WERI-Rb-1 (cell line): Measurements from ENCODE around the gene LUC7L.

Experiments used
- DNase-seq: peaks from one replicate; pipeline ENCODE4 v3.0.0-alpha.2; 2020
- H3K27ac ChIP-seq: fragments of 250-450 bp; sonication (Bioruptor Pico); 2 replicates; pipeline ENCODE4 v1.5.1; 2020; ENCODE audit warnings: mild to moderate bottlenecking, moderate library complexity
- H3K27me3 ChIP-seq: fragments of 250-450 bp; sonication (Bioruptor Pico); 2 replicates; pipeline ENCODE4 v1.5.1; 2021; ENCODE audit warnings: mild to moderate bottlenecking, low read depth, moderate library complexity; ENCODE audit not compliant: insufficient read depth, severe bottlenecking
- H3K36me3 ChIP-seq: fragments of 250-450 bp; sonication (Bioruptor Pico); 2 replicates; pipeline ENCODE4 v1.5.1; 2020; ENCODE audit warnings: mild to moderate bottlenecking, moderate library complexity
- H3K4me3 ChIP-seq: 2 replicates; pipeline ENCODE4 v1.5.1; 2011; ENCODE audit warnings: low read depth, mild to moderate bottlenecking, control low read depth, low read length
- H3K9me3 ChIP-seq: fragments of 250-450 bp; sonication (Bioruptor Pico); 2 replicates; pipeline ENCODE4 v1.5.1; 2021; ENCODE audit warnings: mild to moderate bottlenecking, moderate library complexity; ENCODE audit not compliant: severe bottlenecking
- TF ChIP-seq, protein P1 (sequence below): IDR thresholded peaks from 2 replicates; pipeline ENCODE4 v1.5.1; 2011; ENCODE audit warnings: low read depth, mild to moderate bottlenecking, control low read depth, inconsistent platforms, low read length

Gene LUC7L, protein sequence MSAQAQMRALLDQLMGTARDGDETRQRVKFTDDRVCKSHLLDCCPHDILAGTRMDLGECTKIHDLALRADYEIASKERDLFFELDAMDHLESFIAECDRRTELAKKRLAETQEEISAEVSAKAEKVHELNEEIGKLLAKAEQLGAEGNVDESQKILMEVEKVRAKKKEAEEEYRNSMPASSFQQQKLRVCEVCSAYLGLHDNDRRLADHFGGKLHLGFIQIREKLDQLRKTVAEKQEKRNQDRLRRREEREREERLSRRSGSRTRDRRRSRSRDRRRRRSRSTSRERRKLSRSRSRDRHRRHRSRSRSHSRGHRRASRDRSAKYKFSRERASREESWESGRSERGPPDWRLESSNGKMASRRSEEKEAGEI

DNA sequence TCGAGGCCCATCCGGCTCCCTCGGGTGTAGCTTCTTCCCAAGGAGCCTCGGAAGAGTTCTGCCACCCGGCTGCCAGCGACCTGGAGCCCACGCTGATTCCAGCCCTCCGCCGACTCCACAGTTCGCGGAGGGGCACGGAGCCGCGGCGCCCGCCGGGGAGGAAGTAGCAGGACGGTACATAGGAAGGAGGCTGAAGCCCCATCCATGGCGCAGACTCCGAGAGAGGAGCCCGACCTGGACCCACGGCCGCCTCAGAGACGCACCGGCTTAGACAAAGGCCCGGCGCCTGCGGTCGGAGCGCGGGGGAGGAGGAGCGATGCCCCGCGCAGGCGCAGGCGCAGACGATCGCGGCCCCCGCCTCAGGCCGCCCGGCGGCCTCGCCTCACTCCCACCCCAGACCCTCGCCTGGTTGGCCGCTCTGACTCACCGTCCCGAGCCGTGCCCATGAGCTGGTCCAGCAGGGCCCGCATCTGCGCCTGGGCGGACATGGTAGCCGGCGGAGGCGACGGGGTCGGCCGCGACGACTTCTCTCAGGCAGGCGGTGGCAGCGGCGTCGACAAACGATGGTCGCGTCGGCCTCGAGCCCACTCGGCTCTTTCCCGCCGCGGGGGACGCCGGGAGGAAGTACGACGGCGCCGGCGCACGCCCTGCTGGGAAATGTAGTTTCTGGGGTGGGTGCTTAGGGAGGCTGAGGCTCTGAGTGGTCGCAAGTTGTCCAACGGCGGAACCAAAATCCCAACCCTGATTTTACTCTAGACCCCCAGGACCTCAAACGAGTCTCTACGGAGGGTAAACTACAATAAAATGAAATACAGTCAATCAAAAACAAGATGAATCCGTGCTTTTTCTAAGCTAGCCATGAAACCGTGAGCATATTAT is at the start of gene LUC7L:
Gene LUC7L, minus strand, starts transcription at position 598 of the 879 bp plus-strand sequence. Its CDS starts 110 bp downstream, at position 488.
- H3K36me3 ChIP-seq, result peaks cover 50% of the 10 kb centered on the region
- peak; percentile 91 for DNase-seq
- no peaks in the 10 kb centered on the region for H3K9me3 ChIP-seq
- peak within 1 kb of the TSS; percentile 100 for H3K27ac ChIP-seq
- H3K27me3 ChIP-seq, result no peaks in the 10 kb centered on the region
- TF ChIP-seq, protein P1, sequence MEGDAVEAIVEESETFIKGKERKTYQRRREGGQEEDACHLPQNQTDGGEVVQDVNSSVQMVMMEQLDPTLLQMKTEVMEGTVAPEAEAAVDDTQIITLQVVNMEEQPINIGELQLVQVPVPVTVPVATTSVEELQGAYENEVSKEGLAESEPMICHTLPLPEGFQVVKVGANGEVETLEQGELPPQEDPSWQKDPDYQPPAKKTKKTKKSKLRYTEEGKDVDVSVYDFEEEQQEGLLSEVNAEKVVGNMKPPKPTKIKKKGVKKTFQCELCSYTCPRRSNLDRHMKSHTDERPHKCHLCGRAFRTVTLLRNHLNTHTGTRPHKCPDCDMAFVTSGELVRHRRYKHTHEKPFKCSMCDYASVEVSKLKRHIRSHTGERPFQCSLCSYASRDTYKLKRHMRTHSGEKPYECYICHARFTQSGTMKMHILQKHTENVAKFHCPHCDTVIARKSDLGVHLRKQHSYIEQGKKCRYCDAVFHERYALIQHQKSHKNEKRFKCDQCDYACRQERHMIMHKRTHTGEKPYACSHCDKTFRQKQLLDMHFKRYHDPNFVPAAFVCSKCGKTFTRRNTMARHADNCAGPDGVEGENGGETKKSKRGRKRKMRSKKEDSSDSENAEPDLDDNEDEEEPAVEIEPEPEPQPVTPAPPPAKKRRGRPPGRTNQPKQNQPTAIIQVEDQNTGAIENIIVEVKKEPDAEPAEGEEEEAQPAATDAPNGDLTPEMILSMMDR, result no peak
- H3K4me3 ChIP-seq, result peak within 1 kb of the TSS; percentile 65

DNA sequence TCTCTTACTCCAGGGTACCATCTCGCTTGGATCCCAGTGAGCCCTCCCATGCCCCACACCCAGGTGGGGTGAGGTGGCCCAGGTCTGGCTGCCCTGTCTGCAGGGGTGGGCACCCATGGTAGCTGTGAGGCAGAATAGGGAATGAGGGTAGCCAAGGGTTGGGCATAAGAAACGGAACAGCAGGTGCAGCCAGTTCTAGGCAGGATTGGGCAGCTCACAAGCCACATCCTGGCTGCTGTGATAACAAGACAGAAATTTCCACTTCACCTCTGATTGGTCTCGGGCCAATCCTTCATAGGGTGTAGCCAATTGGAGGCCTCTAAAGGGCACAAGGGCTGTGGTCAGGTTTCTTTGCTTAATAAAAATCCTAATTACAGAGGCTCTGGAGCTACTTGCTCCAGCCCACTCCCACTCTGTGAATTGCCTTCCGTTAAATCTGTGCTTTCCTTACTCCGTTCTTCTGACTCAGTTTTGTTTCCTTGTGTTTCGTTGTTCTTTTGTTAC is 49.7 kb upstream of the LUC7L start:
- Histone ChIP-seq H3K9me3 (no peaks in the 10 kb centered on the region), H3K27me3 (no peaks in the 10 kb centered on the region), H3K36me3 (no peaks in the 10 kb centered on the region), H3K27ac (no peak overlapping the region), H3K4me3 (no peak overlapping the region)
- TF ChIP-seq, protein P1, result no peak
- no peak for DNase-seq

DNA sequence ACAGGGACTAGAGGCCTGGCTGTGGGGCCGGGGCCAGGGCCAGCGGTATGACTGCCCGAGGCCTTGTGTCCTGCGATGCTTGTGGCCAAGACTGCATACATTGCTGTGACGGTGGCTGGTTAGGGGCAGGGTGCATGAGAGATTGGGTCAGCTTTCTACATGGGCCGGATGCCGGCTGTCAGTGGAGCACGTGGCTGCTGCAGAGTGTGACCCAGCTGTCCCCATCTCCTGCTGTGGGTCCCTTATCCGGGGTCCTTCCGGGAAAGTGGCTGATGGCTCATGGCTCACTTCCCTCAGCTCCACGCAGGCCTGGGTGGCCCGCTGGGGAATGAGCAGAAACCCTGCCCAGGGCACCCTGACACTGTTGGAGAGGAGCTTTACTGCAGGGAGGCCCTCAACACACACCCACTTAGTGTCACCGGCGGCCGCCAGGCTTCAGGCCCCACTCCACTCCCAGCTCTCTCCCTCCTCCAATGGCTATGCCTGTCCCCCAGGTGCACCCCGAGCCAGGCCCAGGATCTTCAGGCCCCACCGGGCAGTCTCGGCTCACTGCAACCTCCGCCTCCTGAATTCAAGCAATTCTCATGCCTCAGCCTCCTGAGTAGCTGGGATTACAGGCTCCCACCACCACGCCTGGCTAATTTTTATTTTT is 47.3 kb upstream of the LUC7L start:
- no peaks in the 10 kb centered on the region for H3K36me3 ChIP-seq
- no peak for DNase-seq
- no peaks in the 10 kb centered on the region for H3K9me3 ChIP-seq
- TF ChIP-seq, protein P1, result no peak
- no peak overlapping the region for H3K4me3 ChIP-seq
- no peaks in the 10 kb centered on the region for H3K27me3 ChIP-seq
- H3K27ac ChIP-seq, result no peak overlapping the region

DNA sequence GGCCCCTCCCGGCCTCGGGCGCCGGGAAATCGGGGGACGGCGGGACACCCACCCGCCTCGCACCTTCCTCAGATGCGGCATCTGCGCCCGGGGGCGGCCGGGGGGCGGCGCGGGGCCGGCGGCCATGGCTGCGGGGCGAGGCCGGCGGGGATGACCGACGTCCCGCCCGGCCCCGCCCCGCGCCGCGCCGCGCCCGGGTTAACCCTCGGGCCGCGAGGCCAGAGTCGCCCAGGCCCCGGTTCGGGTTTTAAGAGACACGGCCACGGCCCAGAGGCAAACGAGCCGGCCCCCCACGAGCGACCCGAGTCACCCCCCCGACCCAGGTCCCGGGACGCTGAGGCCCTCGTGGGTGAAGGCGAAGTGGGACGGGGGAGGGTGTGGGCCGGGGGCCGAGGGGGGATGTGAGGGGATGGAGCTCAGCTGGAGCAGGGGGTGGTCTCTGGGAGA is 46.6 kb upstream of the LUC7L start, which contains the start of gene RGS11:
Gene RGS11, minus strand, starts transcription at position 159 of the 447 bp plus-strand sequence. Its CDS starts 33 bp downstream, at position 126.
- DNase-seq, result no peak
- H3K27ac ChIP-seq, result no peak within 1 kb of the TSS
- H3K4me3 ChIP-seq, result peak within 1 kb of the TSS; percentile 48
- TF ChIP-seq, protein P1, result no peak
- no peaks in the 10 kb centered on the region for H3K27me3 ChIP-seq
- no peaks in the 10 kb centered on the region for H3K9me3 ChIP-seq
- no peaks in the 10 kb centered on the region for H3K36me3 ChIP-seq

DNA sequence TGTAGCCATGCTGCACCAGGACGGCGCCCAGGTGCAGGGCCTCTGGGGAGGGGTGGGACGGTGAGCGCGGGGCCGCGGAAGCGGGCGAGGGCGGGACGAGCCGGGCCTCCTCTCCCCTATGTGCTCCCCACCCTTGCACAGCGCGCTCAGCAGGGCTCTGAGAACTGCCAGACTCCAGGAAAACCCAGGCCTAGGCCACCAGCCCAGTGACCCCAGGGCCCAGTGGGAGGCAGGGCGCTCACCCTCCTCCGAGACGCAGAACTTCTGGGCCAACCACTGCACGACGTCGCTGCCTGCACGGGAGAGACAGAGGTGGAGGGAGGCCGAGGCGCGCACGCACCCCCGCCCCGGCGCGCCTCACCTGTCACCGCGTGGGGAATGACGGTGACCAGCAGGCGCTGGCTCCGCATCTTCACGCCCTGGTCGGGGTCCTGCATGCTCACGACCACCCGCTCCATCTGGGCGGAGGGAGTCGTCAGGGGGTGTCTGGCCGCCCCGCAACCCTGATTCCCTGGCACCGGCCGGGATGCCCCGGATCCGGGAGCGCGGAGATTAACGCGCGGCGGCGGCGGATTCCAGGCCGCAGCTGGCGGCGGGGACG is 45.9 kb upstream of the LUC7L start:
- no peak overlapping the region for H3K27ac ChIP-seq
- no peaks in the 10 kb centered on the region for H3K9me3 ChIP-seq
- TF ChIP-seq, protein P1, result no peak
- no peaks in the 10 kb centered on the region for H3K27me3 ChIP-seq
- no peaks in the 10 kb centered on the region for H3K36me3 ChIP-seq
- DNase-seq, result no peak
- peak overlapping the region; percentile 48 for H3K4me3 ChIP-seq
